HG02884 (cell line): ENCODE measurements around the gene NOP14.
"Not testable (repeated sequence)": the region's sequence is repeated elsewhere in the genome, so short reads cannot be mapped to it uniquely, and the experiment has no call there.

Experiments used
- ATAC-seq: cut with Tn5 transposase; IDR thresholded peaks from one replicate; pipeline ENCODE4 v1.9.1; 2021; ENCODE audit warnings: mild to moderate bottlenecking, moderate library complexity; ENCODE audit not compliant: unreplicated experiment

The NOP14 gene

GRCh38 chr4:2943364-2944090 is 19.7 kb downstream of the NOP14 start:
- no peak for ATAC-seq

GRCh38 chr4:2942532-2943363 is 20.5 kb downstream of the NOP14 start:
- no peak for ATAC-seq

- no peak for ATAC-seq
These were observed 21.1 kb downstream of the NOP14 start for GRCh38 chr4:2942037-2942531.

GRCh38 chr4:2941138-2942036 is 21.8 kb downstream of the NOP14 start:
- no peak for ATAC-seq

DNA sequence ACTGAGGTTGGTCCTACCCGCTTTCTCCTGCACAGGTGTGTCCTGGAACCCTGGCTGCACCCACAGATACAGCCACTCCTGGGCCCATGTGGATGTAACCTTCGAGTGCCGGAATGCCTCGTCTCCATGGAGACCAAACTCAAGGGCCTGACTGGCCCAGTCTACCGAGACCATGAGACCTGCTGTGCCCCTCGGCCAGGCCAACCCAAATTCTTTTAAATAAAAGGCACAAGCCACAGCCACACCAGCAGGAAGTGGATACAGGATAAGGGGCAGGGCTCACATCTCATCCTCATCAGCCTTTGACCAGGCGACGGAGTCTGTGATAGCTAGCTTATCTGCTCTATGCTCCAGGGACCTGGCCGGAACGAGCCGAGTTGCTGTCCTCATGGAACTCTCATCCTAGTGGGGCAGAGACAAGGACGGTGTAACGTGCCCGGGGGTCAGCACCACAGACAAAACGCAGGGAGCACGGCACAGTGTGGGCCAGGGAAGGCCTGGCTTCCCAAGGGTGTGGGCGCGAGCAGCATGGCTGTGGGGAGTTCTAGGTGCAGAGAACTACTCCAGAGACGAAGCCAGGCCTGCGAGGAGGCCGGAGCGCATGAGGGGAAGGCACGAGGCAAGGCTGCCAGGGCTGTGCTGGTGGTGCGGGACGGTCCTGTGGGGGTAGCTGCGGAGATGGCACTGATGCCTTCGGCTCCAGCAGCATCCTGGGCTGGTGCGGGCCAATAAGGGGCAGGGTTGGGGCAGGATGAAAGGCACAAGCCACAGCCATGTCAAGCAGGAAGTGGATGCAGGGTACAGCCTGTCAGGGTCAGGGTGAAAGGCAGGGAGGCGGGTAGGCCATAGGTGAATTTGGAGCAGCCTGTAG is 22.7 kb downstream of the NOP14 start:
- ATAC-seq: no peak

DNA sequence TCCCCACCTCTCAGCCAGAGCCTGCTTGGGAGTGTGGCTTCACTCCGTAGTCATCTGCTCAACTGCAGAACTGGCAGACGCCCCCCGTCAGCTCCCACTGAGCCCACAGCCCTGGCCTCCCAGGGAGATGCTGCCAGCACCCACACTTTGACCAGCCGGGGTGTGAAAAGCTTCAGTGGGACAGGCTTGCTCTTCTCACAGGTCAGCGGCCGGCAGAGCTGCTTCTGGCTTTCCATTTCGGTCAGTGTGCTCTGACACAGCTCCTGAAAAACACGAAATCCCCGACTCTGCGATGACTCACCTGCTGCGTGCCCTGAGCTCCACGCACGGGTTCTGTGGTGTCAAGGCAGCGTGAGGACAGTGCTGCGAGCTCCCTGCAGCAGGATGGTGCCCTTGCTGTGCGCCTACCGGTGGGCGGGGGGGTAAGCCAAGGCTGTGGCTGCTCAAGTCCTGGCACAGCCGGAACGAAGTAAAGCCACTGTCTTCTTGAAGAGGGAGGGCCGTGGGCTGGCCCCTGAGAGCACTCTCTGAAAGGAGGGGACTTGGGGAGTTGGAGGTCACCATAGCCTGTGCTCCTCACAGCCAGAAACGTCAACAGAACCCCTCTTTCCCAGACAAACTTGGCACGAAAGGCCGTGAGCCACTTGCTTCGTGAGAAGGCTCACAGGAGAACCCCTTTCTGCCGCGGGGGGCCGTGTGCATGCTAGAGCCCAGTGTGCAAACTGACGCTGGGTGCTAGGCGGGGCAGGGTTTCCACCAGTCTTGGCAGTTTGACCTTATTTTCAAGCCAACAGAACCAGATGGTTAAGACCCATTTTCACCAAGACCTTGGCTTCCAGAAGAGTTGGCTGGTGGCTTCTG is 23.6 kb downstream of the NOP14 start:
- no peak for ATAC-seq

DNA sequence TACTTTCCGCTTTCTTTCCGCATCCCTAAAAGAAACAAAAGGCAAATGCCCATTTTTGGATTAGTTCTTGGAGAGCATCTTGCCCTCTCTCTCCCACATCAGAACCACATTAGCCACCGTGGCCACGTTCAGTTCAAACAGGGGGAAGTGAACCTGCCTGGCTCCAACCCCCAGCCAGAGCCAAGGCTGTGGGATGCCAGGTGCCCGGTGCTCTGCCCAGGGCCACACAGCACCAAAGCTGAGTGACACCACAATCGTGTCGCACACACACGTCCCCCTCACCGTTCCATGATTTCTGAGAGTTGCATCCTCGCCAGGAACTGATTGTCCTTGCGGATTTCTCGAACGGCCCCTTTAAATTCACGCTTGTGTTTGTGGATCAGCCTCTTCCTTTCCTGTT is 24.3 kb downstream of the NOP14 start:
- no peak for ATAC-seq

DNA sequence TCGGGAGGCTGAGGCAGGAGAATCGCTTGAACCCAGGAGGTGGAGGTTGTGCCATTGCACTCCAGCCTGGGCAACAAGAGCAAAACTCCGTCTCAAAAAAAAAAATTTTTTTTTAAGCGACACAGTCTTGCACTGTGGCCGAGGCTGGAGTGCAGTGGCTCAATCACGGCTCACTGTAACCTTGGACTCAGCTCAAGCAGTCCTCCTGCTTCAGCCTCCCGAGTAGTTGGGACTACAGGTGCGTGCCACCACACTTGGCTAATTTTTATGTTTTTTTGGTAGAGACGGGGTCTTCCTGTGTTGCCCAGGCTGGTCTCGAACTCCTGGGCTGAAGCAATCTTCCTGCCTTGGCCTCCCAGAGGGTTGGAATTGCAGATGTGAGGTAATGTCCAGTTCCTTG is 24.8 kb downstream of the NOP14 start:
- ATAC-seq: not testable (repeated sequence)

- no peak for ATAC-seq
These were observed 25.2 kb downstream of the NOP14 start for GRCh38 chr4:2937986-2938385.

DNA sequence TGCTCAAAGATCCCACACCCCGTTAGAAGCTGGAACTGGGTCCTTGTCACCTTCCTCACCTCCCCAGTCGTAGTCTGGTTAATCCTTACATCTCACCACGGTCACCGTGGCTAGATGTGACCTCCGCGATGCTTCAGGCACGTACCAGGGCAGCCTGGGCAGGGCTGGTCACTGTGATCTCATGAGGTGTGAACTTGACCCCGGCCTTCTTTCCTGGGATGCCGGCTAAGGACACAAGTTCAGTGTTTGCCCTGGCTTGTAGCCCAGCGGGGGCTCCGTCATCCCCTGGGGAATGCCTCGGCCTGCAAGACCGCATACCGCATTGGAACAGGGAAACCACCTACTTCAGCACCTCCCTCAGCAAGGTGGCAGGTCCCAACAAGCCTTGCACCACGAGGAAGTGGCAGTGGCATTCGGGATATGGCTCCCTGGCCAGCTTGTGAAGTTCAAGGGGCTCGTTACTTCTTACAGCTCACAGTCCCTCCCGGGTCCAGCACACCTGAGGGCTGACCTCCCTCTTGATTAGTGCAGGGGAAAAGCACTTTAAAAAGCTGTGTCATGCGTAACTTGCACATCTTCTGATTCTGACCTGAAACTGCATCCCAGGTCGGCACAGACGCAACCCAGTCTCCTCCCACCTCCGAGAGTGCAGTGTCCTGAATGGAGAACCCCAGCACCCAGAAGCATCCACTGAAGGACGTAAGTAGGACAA is 25.9 kb downstream of the NOP14 start:
- ATAC-seq: no peak

- ATAC-seq: no peak
These were observed 26.4 kb downstream of the NOP14 start for GRCh38 chr4:2936773-2937145.

DNA sequence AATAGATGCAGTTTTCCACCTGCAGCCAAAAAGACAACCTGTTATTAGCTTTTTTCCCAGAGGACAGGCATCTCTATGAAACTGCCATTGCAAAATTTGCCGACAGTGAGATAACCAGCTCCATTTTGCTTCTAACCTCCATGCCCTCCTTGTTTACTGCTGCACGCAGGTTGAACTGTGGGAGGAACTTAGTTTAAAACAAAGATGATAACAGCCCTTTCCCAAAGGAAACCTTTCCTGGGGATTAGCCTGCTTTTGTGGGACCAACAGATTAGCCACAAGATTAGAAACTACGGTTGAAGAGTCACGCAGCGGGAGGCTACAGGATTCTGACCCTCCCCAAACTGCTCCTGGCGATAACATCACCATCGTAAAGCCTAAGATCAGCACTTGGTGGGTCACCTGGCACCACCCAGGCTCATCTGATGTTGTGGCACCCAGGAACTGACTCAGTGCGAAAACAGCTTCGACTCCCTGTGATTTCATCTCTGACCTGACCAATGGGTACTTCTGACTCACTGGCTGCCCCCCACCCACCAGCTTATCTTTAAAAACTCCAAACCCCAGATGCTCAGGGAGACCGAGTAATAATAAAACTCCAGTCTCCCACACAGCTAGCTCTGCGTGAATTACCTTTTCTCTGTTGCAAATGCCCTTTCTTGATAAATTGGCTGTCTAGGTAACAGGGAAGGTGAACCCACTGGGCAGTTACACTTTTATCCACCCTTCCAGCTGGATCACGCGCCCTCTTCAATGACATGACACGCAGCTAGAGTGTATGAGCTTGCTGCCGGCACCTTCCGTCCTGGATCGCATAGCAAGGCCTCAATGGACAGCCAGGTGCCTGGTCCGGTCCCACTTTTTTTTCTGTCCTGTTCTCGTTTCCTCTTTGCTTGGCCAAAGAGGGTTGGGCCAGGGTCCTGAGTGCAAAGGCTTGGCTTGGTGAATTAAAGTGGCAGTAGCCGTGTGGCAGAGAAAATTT is 27.2 kb downstream of the NOP14 start:
- no peak for ATAC-seq

DNA sequence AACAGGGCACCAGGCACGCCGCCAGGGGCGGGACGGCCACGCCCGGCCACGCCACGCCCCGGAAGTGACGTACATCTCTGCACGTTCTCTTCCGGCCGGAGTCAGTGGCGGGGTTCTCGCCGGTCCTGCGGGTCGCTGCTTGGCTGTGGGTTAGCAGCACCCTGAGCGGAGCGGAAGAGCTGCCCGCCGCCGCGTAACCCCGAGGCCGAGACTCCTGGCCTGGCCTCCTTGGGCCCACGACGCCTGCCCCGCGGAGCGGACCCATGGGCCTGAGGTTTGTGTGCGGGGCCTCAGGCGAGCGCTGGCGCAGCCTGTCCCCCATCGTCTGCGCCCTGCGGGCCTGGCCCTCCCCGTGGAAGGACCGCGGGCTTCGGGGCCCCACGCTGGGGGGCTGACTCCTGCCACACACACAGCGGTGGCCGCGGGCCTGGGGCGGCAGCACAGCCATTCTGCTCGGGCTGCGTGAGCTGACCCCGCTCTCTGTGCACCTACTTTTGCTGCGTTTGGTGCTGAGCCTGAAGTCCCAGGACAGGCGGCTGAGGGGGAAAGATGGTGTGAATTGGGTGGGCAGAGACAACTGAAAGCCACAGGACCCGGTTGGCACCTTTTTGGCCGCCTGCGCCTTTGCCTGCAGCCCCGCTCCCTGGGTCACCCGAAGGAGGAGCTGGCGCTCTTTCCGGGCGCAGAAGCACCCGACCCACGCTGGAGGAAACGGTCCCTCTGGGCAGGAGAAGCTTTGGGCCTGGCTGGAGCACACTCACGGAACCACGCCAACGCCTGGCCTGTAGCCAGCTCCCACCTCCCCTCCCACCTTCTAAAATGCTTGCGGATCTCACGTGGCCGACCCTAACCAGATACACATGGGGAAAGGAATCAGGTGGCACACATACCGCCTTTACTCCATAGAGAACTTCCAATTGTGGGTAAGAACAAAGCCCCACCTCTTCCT is 28.1 kb downstream of the NOP14 start:
- ATAC-seq: no peak

GRCh38 chr4:2934077-2934812 is 29.0 kb downstream of the NOP14 start:
- no peak for ATAC-seq

DNA sequence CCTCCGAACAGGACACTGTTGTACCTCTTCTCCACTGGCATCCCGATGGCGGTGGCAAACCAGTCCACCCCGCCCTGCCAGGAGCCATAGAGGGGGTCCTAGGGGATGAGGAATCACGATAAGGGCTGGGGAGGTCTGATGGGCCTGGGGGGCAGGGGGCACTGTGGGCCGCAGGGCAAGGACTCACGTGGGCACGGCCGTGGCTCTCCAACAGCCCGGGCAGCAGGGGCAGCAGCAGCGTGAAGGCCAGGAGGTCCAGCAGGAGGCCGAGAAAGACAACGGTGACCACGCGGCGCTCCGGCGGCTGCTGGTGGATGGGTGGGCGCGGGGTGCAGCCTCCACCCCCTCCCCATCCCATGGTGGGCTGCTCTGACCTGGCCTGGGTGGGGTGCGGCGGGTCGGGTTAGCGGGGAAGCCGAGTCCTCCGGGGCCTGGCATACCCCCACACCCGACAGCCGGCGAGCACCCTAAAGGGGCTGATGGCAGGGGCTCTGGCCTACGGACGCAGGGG is 29.6 kb downstream of the NOP14 start:
- no peak for ATAC-seq
